ENCODE data around the gene SORBS2.

The SORBS2 gene

GRCh38 chr4:185772391-185773093 lies 39.5 kb downstream of the SORBS2 start:
- no peak for DNase-seq (ENCODE audit: low read depth)

- DNase-seq (ENCODE audit: low read depth) = no peak
Measured at GRCh38 chr4:185771711-185772390, 40.1 kb downstream of the SORBS2 start.

- no peak for DNase-seq (ENCODE audit: low read depth)
Measured at GRCh38 chr4:185767528-185767927, 44.5 kb downstream of the SORBS2 start.

GRCh38 chr4:185764876-185765275 lies 47.1 kb downstream of the SORBS2 start:
- no peak for DNase-seq (ENCODE audit: low read depth)

- no peak for DNase-seq (ENCODE audit: low read depth)
Measured at GRCh38 chr4:185761352-185762235, 50.4 kb downstream of the SORBS2 start.

GRCh38 chr4:185758807-185759206 lies 53.2 kb downstream of the SORBS2 start:
- DNase-seq (ENCODE audit: low read depth) = no peak

GRCh38 chr4:185755451-185755850 lies 56.5 kb downstream of the SORBS2 start:
- no peak for DNase-seq (ENCODE audit: low read depth)

- no peak for DNase-seq (ENCODE audit: low read depth)
Measured at GRCh38 chr4:185754961-185755360, 57.0 kb downstream of the SORBS2 start.

GRCh38 chr4:185752872-185753271 lies 59.1 kb downstream of the SORBS2 start:
- no peak for DNase-seq (ENCODE audit: low read depth)

GRCh38 chr4:185749858-185750257 lies 62.1 kb downstream of the SORBS2 start:
- DNase-seq (ENCODE audit: low read depth) = no peak

GRCh38 chr4:185748901-185749390 lies 63.0 kb downstream of the SORBS2 start:
- no peak for DNase-seq (ENCODE audit: low read depth)

GRCh38 chr4:185745891-185746290 lies 66.1 kb downstream of the SORBS2 start:
- DNase-seq (ENCODE audit: low read depth) = no peak

GRCh38 chr4:185744946-185745345 lies 67.0 kb downstream of the SORBS2 start:
- no peak for DNase-seq (ENCODE audit: low read depth)

- no peak for DNase-seq (ENCODE audit: low read depth)
Measured at GRCh38 chr4:185744488-185744862, 67.5 kb downstream of the SORBS2 start.

GRCh38 chr4:185743722-185744487 lies 68.1 kb downstream of the SORBS2 start:
- no peak for DNase-seq (ENCODE audit: low read depth)

GRCh38 chr4:185742766-185743165 lies 69.2 kb downstream of the SORBS2 start:
- no peak for DNase-seq (ENCODE audit: low read depth)

- DNase-seq (ENCODE audit: low read depth) = no peak
Measured at GRCh38 chr4:185741795-185742194, 70.2 kb downstream of the SORBS2 start.

- DNase-seq (ENCODE audit: low read depth) = no peak
Measured at GRCh38 chr4:185740471-185740873, 71.5 kb downstream of the SORBS2 start.

GRCh38 chr4:185738820-185739219 lies 73.2 kb downstream of the SORBS2 start:
- DNase-seq (ENCODE audit: low read depth) = no peak

- DNase-seq (ENCODE audit: low read depth) = no peak
Measured at GRCh38 chr4:185738038-185738552, 73.9 kb downstream of the SORBS2 start.

GRCh38 chr4:185737489-185738037 lies 74.4 kb downstream of the SORBS2 start:
- no peak for DNase-seq (ENCODE audit: low read depth)

Measured in stimulated activated CD8-positive, alpha-beta memory T cell treated with anti-CD3 and anti-CD28 coated beads, Interleukin-4, amount 100 ng/mL, for 24 hours (primary cell).